GM23338 (cell line): ENCODE results near the gene RELN. TPM values are rescaled to one million over a fixed set of nuclear protein-coding genes. Genes with fewer than 3 reads are reported as not detected.

Experiments
- ATAC-seq: fragments of 200-7000 bp; cut with Tn5 transposase; 3 replicates; pipeline ENCODE4 v1.9.1; 2020
- DNase-seq: peaks from one replicate; pipeline ENCODE4 v3.0.0-alpha.2; 2015; ENCODE audit warnings: low spot score
- H2AFZ ChIP-seq: fragments of 200-600 bp; sonication (generic); 2 replicates; pipeline ENCODE4 v1.8.0; 2016; ENCODE audit warnings: antibody characterized with exemption, mild to moderate bottlenecking, moderate library complexity
- H3F3A ChIP-seq: fragments of 200-600 bp; sonication (generic); replicated peaks from 2 replicates; pipeline ENCODE4 v1.8.0; 2017; ENCODE audit warnings: antibody characterized with exemption, mixed run types, low read depth
- H3K27ac ChIP-seq: fragments of 200-600 bp; sonication (generic); 2 replicates; pipeline ENCODE4 v1.6.1; 2016; ENCODE audit warnings: low read depth
- H3K27me3 ChIP-seq: fragments of 200-600 bp; sonication (generic); 2 replicates; pipeline ENCODE4 v1.8.0; 2016; ENCODE audit warnings: mild to moderate bottlenecking, mixed run types, moderate library complexity; ENCODE audit not compliant: insufficient read depth
- H3K36me3 ChIP-seq: fragments of 200-600 bp; sonication (generic); 2 replicates; pipeline ENCODE4 v1.8.0; 2016; ENCODE audit warnings: mild to moderate bottlenecking; ENCODE audit not compliant: insufficient read depth
- H3K4me1 ChIP-seq: fragments of 200-600 bp; sonication (generic); 2 replicates; pipeline ENCODE4 v1.8.0; 2016; ENCODE audit warnings: mild to moderate bottlenecking, moderate library complexity; ENCODE audit not compliant: insufficient read depth
- H3K4me2 ChIP-seq: fragments of 200-600 bp; sonication (generic); 2 replicates; pipeline ENCODE4 v1.7.1; 2017; ENCODE audit warnings: mixed run types
- H3K4me3 ChIP-seq: fragments of 200-600 bp; sonication (generic); 2 replicates; pipeline ENCODE4 v1.6.1; 2016; ENCODE audit warnings: mixed run types
- H3K79me2 ChIP-seq: fragments of 200-600 bp; sonication (generic); replicated peaks from 2 replicates; pipeline ENCODE4 v1.8.0; 2017; ENCODE audit warnings: mild to moderate bottlenecking; ENCODE audit not compliant: insufficient read depth
- H3K9me2 ChIP-seq: fragments of 200-600 bp; sonication (generic); 2 replicates; pipeline ENCODE4 v1.8.0; 2017; ENCODE audit not compliant: insufficient read depth
- H4K20me1 ChIP-seq: fragments of 200-600 bp; sonication (generic); replicated peaks from 2 replicates; pipeline ENCODE4 v1.8.0; 2017; ENCODE audit warnings: mild to moderate bottlenecking; ENCODE audit not compliant: insufficient read depth
- H3K27ac Mint-ChIP-seq: 2 replicates; pipeline ENCODE4 v1.8.0; 2020; ENCODE audit warnings: inconsistent platforms, mild to moderate bottlenecking, moderate library complexity, mixed read lengths
- H3K27me3 Mint-ChIP-seq: 3 replicates; pipeline ENCODE4 v1.8.0; 2022; ENCODE audit warnings: low read depth, mild to moderate bottlenecking, moderate library complexity, mixed read lengths, inconsistent platforms; ENCODE audit not compliant: insufficient read depth, poor library complexity
- H3K36me3 Mint-ChIP-seq: 3 replicates; pipeline ENCODE4 v1.8.0; 2021; ENCODE audit warnings: low read depth, mild to moderate bottlenecking, inconsistent platforms, moderate library complexity, mixed read lengths
- H3K4me1 Mint-ChIP-seq: 3 replicates; pipeline ENCODE4 v1.8.0; 2020; ENCODE audit warnings: mild to moderate bottlenecking, inconsistent platforms, mixed read lengths
- H3K4me3 Mint-ChIP-seq: 3 replicates; pipeline ENCODE4 v1.8.0; 2021; ENCODE audit warnings: moderate library complexity, mild to moderate bottlenecking, inconsistent platforms, mixed read lengths
- H3K9me3 Mint-ChIP-seq: 3 replicates; pipeline ENCODE4 v1.8.0; 2020; ENCODE audit warnings: moderate library complexity, mild to moderate bottlenecking, inconsistent platforms, mixed read lengths
- CREB1 ChIP-seq: fragments of 250-450 bp; sonication (Bioruptor Pico); IDR thresholded peaks from 2 replicates; pipeline ENCODE4 v1.5.0; 2020; ENCODE audit warnings: low read depth, mild to moderate bottlenecking, moderate library complexity
- CTCF ChIP-seq, 2 experiments: fragments of 200-600 bp in 1 of 2; sonication (generic) in 1 of 2; conservative IDR thresholded peaks; 2 replicates each; pipeline versions ENCODE4 v1.5.1 to v1.6.1; 2016 to 2017; ENCODE audit warnings: antibody characterized with exemption in 2 of 2, low read depth in 2 of 2, mild to moderate bottlenecking in 2 of 2, moderate library complexity in 1 of 2
- ETS1 ChIP-seq: IDR thresholded peaks from 2 replicates; pipeline ENCODE4 v1.6.1; 2016; ENCODE audit warnings: antibody characterized with exemption
- EZH2 ChIP-seq: fragments of 200-600 bp; sonication (generic); IDR thresholded peaks from one replicate; pipeline ENCODE4 v1.8.0; 2017; ENCODE audit warnings: antibody characterized with exemption, mild to moderate bottlenecking, low read depth; ENCODE audit not compliant: unreplicated experiment
- EZH2phosphoT487 ChIP-seq: fragments of 200-600 bp; sonication (generic); IDR thresholded peaks from one replicate; pipeline ENCODE4 v1.8.1; 2018; ENCODE audit warnings: antibody characterized with exemption; ENCODE audit not compliant: unreplicated experiment
- JUNB ChIP-seq: IDR thresholded peaks from one replicate; pipeline ENCODE4 v1.6.1; 2016; ENCODE audit warnings: antibody characterized with exemption; ENCODE audit not compliant: unreplicated experiment
- POLR2AphosphoS5 ChIP-seq: IDR thresholded peaks from 2 replicates; pipeline ENCODE4 v1.6.1; 2016; ENCODE audit warnings: antibody characterized with exemption, low read depth
- STAT1 ChIP-seq: IDR thresholded peaks from one replicate; pipeline ENCODE4 v1.6.1; 2016; ENCODE audit warnings: antibody characterized with exemption; ENCODE audit not compliant: unreplicated experiment
- ZNF114 ChIP-seq: fragments of 250-450 bp; sonication (Bioruptor Pico); IDR thresholded peaks from 2 replicates; pipeline ENCODE4 v1.5.0; 2020; ENCODE audit warnings: mild to moderate bottlenecking, moderate library complexity
- ZNF331 ChIP-seq: fragments of 250-450 bp; sonication (Bioruptor Pico); IDR thresholded peaks from 2 replicates; pipeline ENCODE4 v1.5.0; 2020; ENCODE audit warnings: low read depth, mild to moderate bottlenecking, moderate library complexity
- ZNF462 ChIP-seq: fragments of 250-450 bp; sonication (Bioruptor Pico); IDR thresholded peaks from 2 replicates; pipeline ENCODE4 v1.5.0; 2020; ENCODE audit warnings: mild to moderate bottlenecking, moderate library complexity
- polyA plus RNA-seq: library from polyadenylated mRNA; unstranded; fragments of >200 nt; fragmentation: Nextera tagmentation; extraction: Ambion mirVana; gene quantifications from 2 replicates; pipeline ENCODE4 v1.2.1, GENCODE V29; 2016
- total RNA-seq: library from RNA; depleted of rRNA; stranded (reverse); fragments of >200 nt; shearing (Covaris generic); gene quantifications from 2 replicates; pipeline ENCODE4 v1.2.3, GENCODE V29; 2014

RELN gene
- total and polyA plus RNA-seq, 2 experiments from 2014 or later, result 0.10 to 0.76 TPM

GRCh38 chr7:103686763-103687162, 302.7 kb downstream of the RELN start (continued):
- TF ChIP-seq ZNF462 (no peak), JUNB (no peak), STAT1 (no peak), ZNF331 (CRISPR knock-in tag) (no peak), CTCF (conservative IDR thresholded peaks at IDR 0.05; ENCODE audit: low read depth in 2 of 2) (no peak)

GRCh38 chr7:103686064-103686463, 303.4 kb downstream of the RELN start:
- Mint-ChIP-seq H3K27ac (no peak overlapping the region), H3K27me3 (peaks cover 1% of the 10 kb centered on the region), H3K4me3 (no peak overlapping the region), H3K36me3 (no peaks in the 10 kb centered on the region), H3K4me1 (no peaks in the 10 kb centered on the region), H3K9me3 (no peaks in the 10 kb centered on the region)
- Histone ChIP-seq H3K27me3 (no peaks in the 10 kb centered on the region), H3K4me2 (no peak overlapping the region), H3K4me1 (no peaks in the 10 kb centered on the region), H2AFZ (no peak overlapping the region), H3K79me2 (no peaks in the 10 kb centered on the region), H3K36me3 (no peaks in the 10 kb centered on the region), H3K27ac (no peak overlapping the region), H3K4me3 (no peak overlapping the region), H3F3A (no peaks in the 10 kb centered on the region), H4K20me1 (no peaks in the 10 kb centered on the region), H3K9me2 (no peaks in the 10 kb centered on the region)
- ATAC-seq (no peak), DNase-seq (no peak)
- no peak for TF ChIP-seq ETS1
- TF ChIP-seq ZNF114, result no peak
- no peak for TF ChIP-seq EZH2phosphoT487
- TF ChIP-seq CREB1 (CRISPR knock-in tag), result no peak
- no peak for TF ChIP-seq POLR2AphosphoS5
- TF ChIP-seq EZH2, result no peak
- TF ChIP-seq STAT1, result no peak
- TF ChIP-seq CTCF (conservative IDR thresholded peaks at IDR 0.05; ENCODE audit: low read depth in 2 of 2), result no peak
